ENCODE measurements around the gene HOXC4.

- no peak for TF ChIP-seq CTCF (IDR thresholded peaks at IDR 0.05)
- no peak for TF ChIP-seq POLR2A (IDR thresholded peaks at IDR 0.05)
Measured at GRCh38 chr12:54039417-54040147, 14.1 kb upstream of the HOXC4 start.

All from vagina (tissue), 2 donors.